Epithelial cell of esophagus (primary cell): ENCODE measurements around the gene ELOVL3.
A peak's percentile ranks its signal among the peaks of the same experiment; 100 is the strongest.

Source experiments
- DNase-seq: peaks from one replicate; pipeline ENCODE4 v3.0.0; 2010; ENCODE audit warnings: low read depth
- H3K4me3 ChIP-seq: 2 replicates; pipeline ENCODE4 v1.5.1; 2011; ENCODE audit warnings: mild to moderate bottlenecking, low read length, control low read depth
- CTCF ChIP-seq: IDR thresholded peaks from 2 replicates; pipeline ENCODE4 v1.5.1; 2011; ENCODE audit warnings: low read depth, mild to moderate bottlenecking, low read length, control low read depth, inconsistent platforms; ENCODE audit not compliant: insufficient read depth; ENCODE audit errors: missing control alignments

Gene ELOVL3

GRCh38 chr10:102227050-102227449 is 951 bp downstream of the ELOVL3 start:
- no peak overlapping the region for H3K4me3 ChIP-seq
- DNase-seq: peak; percentile 82
- TF ChIP-seq CTCF: no peak

- DNase-seq: peak; percentile 87
- peak overlapping the region; percentile 24 for H3K4me3 ChIP-seq
- TF ChIP-seq CTCF: peak; percentile 97
Measured at GRCh38 chr10:102229810-102230263, 3.7 kb downstream of the ELOVL3 start.

GRCh38 chr10:102230264-102230860 is 4.3 kb downstream of the ELOVL3 start:
- peak; percentile 58 for DNase-seq
- H3K4me3 ChIP-seq: peak overlapping the region; percentile 38
- no peak for TF ChIP-seq CTCF

- peak overlapping the region; percentile 38 for H3K4me3 ChIP-seq
- peak; percentile 34 for TF ChIP-seq CTCF
- DNase-seq: peak; percentile 58
Measured at GRCh38 chr10:102230861-102231356, 4.8 kb downstream of the ELOVL3 start.

- peak; percentile 57 for DNase-seq
- peak overlapping the region; percentile 38 for H3K4me3 ChIP-seq
- TF ChIP-seq CTCF: peak; percentile 89
Measured at GRCh38 chr10:102231357-102232318, 5.5 kb downstream of the ELOVL3 start.

- no peak overlapping the region for H3K4me3 ChIP-seq
- TF ChIP-seq CTCF: no peak
- DNase-seq: no peak
Measured at GRCh38 chr10:102233997-102234396, 7.9 kb downstream of the ELOVL3 start.
